Omental fat pad (tissue), 4 donors: ENCODE results near the gene FZD10. TPM values are rescaled to one million over a fixed set of nuclear protein-coding genes. Genes with fewer than 3 reads are reported as not detected.

Source experiments
- ATAC-seq: fragments of 150-250 bp; one replicate; pipeline ENCODE4 v1.9.1; 2016; ENCODE audit warnings: mild to moderate bottlenecking, moderate library complexity; ENCODE audit not compliant: low FRiP score
- DNase-seq: peaks from one replicate; pipeline ENCODE4 v3.0.0-alpha.2; 2019; ENCODE audit warnings: low spot score
- total RNA-seq, 4 donors: library from RNA; depleted of rRNA; stranded (reverse); fragments of >200 nt; gene quantifications; one replicate each; pipeline ENCODE4 v1.1.0, GENCODE V29; 2016
- TF ChIP-seq, protein P1 (sequence below), 3 donors: fragments of 450-650 bp; IDR thresholded peaks; one replicate each; pipeline ENCODE4 v1.5.1; 2016 to 2017; ENCODE audit warnings: antibody characterized with exemption in 3 of 3, mild to moderate bottlenecking in 3 of 3, moderate library complexity in 2 of 3

The FZD10 gene
- total RNA-seq, 4 donors from 2014 or later, result 0.25 to 3.8 (median 0.98) TPM

DNA sequence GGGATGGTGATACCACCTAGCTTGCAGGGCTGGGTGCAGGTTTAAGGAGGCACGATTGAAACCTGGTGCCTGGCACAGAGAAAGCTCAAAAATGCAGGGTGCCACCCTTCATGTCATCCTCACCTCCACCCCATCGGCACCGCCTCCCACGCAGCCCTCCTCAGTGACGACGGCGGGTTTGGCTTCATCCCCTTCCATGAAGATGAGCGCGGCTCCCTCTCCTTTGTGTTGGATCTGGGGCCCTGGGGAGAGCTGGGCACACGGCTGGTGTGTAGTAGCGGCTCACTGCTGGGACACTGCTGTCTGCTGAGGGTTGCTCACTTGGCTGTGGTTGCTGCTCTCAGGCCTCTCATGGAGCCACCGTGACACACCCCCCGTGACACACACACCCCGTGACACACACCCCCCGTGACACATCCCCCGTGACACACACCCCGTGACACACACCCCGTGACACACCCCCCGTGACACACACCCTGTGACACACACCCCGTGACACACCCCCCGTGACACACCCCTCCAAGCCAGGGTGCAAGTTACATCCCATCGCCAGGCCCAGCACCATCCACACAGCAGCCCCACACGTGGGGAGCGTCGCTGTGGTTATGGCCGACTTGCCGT lies 42.9 kb upstream of the FZD10 start:
- no peak for ATAC-seq
- TF ChIP-seq, protein P1, sequence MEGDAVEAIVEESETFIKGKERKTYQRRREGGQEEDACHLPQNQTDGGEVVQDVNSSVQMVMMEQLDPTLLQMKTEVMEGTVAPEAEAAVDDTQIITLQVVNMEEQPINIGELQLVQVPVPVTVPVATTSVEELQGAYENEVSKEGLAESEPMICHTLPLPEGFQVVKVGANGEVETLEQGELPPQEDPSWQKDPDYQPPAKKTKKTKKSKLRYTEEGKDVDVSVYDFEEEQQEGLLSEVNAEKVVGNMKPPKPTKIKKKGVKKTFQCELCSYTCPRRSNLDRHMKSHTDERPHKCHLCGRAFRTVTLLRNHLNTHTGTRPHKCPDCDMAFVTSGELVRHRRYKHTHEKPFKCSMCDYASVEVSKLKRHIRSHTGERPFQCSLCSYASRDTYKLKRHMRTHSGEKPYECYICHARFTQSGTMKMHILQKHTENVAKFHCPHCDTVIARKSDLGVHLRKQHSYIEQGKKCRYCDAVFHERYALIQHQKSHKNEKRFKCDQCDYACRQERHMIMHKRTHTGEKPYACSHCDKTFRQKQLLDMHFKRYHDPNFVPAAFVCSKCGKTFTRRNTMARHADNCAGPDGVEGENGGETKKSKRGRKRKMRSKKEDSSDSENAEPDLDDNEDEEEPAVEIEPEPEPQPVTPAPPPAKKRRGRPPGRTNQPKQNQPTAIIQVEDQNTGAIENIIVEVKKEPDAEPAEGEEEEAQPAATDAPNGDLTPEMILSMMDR (IDR thresholded peaks at IDR 0.05), result no peak
- DNase-seq, result no peak

DNA sequence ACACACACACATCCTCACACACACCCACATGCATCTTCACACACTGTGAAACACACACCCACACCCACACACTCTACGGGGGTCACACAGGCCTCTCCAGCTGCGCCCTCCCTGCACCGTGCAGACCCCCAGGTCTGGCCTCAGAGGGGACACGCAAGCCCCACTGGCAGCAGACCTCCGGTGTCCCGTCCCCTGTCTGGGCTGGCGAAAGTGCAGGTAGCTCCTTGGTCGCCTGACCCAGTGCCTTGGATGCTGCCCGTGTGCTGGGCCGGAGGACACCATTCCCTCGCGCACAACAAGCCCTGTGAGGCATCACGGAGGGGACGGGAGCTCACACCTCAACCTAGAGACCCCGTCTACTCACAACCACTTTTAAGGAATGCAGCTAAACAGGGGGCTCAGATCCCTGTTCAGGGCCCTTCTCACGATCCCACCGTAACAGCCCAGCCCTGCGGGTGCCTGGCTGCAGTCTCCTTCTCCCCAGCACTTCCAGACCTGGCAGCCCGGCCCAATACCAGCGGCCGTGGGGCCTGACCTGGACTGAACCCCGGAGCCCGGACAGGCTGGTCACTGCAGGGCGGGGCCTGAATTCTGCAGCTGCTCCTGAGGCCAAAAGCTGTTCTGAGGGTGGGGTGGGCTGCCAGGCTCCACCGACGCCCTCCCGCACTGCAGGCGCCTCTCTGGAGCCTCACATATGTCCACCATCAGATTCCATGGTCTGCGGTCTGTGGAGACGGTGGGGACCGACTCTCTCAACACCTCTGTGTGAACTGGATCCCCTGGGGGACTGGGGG lies 42.1 kb upstream of the FZD10 start:
- DNase-seq, result no peak
- TF ChIP-seq, protein P1 (IDR thresholded peaks at IDR 0.05), result no peak
- ATAC-seq, result no peak

DNA sequence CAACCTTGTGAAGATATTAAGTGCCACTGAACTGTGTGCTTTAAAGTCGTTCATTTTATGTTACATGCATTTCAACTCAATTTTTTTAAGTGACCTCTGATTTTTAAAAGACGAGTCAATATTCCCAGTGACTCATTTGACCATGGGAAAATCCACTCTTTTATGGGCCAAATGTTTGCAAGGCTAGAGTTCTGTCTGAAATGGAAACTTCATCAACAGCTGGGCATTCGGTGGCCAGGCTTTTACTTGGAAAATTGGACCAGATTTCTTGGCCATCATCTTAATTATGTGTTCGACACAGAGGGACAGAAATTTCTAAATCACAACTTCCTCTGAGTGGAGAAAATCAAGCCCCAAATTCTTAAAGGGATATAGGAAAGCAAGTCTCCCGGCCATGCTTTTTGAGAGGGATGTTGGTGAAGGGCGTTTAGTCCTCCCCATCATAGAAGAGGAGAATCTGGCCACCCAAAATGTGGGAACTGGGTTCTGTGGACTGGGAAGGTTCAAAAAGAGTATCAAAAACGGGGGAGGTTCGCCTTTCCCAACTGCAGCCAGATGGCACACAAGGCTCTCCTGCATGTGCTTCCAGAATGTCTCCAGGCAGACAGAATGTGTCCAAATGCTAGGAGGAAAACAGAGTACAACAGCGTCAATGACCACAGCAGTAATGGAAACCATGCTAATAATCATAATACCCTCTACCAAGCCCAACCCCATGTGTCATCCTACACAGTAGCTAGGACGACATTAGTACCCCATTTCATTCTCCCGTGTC lies 40.9 kb upstream of the FZD10 start:
- ATAC-seq (no peak), DNase-seq (no peak)
- TF ChIP-seq, protein P1 (IDR thresholded peaks at IDR 0.05), result no peak

DNA sequence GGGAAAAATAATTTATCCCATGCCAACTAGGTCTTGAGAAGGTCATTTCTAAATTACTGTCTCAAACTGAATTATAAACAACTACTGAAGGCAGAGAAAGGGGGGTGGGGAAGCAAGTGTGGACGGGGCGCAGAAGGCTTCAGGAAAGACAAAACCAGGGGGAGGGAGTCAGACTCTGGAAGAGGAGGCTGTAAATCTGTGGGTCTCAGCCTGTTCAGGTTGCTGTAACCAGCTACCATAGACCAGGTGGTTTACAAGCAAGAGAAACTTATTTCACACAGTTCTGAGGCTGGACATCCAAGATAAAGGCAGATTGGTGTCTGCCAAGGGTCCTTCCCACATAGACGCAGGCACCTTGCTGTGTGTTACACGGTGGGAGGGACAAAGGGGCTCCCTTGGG lies 39.9 kb upstream of the FZD10 start:
- TF ChIP-seq, protein P1 (IDR thresholded peaks at IDR 0.05), result no peak
- DNase-seq (no peak), ATAC-seq (no peak)

DNA sequence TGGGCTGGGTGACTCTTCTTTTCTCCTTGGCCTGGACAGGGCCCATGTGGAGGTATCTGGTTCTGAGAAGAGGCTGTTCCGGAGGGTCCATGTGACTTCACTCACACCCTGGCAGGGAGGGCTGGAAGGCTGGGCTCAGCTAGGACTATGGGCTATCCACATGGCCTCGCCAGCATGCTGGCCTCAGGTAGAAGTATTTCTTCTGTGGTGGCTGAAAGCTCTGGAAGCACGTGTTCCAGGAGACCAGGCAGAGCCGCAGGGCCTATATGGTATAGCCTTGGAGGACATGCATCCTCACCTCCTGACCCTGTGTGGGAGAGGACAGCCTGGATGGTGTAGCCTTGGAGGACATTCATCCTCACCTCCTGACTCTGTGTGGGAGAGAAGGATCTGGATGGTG lies 38.2 kb upstream of the FZD10 start:
- DNase-seq (no peak), ATAC-seq (no peak)
- TF ChIP-seq, protein P1 (IDR thresholded peaks at IDR 0.05), result no peak

DNA sequence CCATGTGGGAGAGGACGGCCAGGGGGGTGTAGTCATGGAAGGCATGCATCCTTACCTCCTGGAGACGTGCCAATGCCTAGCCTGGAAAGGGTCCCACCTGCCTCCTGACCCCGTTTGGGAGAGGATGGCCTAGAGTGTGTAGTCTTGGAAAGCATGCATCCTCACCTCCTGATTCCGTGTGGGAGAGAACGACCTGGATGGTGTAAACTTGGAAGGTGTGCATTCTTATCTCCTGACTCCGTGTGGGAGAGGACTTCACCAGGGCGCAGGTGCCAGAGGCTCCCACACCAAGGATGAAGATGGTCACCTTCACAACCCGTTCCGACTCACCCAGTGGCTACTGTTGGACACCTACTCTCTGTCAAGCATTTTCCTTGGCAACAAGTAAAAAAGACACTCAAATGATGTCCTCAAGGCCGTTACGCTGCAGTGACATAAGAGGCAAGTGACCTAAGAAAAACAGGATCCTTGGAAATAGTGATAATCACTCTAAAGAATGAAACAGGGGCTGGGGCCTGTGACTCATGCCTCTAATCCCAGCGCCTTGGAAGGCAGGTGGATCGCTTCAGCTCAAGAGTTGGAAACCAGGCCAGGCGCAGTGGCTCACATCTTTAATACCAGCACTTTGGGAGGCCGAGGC lies 37.5 kb upstream of the FZD10 start:
- DNase-seq, result no peak
- TF ChIP-seq, protein P1 (IDR thresholded peaks at IDR 0.05), result no peak

More for the DNA sequence above, 37.5 kb upstream of the FZD10 start:
- ATAC-seq, result no peak
